Astrocyte (in vitro differentiated cells and primary cell): ENCODE results near the gene GPR173.

Experiments used
- EZH2 ChIP-seq: IDR thresholded peaks from 2 replicates; pipeline ENCODE4 v1.6.1; 2012; ENCODE audit warnings: mild to moderate bottlenecking, low read length, inconsistent platforms; ENCODE audit not compliant: insufficient read depth
- TF ChIP-seq, protein P1 (sequence below): IDR thresholded peaks from 2 replicates; pipeline ENCODE4 v1.5.1; 2011; ENCODE audit warnings: low read depth, mild to moderate bottlenecking, inconsistent platforms, low read length, moderate library complexity; ENCODE audit not compliant: insufficient read depth

DNA sequence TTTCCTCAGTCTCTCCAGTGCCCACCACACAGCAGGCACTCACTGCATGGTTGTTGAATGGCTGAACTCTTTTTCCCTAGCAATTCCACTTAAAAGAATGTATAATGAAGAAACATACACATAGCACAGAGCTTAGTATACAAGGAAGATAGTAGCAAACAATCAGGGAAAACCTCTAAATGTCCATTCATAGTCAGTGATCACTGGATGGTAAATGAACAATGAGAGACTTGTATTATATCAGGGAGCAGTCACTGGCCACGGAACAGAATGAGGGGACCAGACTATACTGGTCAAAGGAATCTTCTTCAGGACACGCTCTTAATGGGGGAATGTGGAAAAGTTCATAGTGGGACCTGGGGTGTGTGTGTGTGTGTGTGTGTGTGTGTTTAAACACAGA, 46.6 kb upstream of the GPR173 start:
- TF ChIP-seq, protein P1, sequence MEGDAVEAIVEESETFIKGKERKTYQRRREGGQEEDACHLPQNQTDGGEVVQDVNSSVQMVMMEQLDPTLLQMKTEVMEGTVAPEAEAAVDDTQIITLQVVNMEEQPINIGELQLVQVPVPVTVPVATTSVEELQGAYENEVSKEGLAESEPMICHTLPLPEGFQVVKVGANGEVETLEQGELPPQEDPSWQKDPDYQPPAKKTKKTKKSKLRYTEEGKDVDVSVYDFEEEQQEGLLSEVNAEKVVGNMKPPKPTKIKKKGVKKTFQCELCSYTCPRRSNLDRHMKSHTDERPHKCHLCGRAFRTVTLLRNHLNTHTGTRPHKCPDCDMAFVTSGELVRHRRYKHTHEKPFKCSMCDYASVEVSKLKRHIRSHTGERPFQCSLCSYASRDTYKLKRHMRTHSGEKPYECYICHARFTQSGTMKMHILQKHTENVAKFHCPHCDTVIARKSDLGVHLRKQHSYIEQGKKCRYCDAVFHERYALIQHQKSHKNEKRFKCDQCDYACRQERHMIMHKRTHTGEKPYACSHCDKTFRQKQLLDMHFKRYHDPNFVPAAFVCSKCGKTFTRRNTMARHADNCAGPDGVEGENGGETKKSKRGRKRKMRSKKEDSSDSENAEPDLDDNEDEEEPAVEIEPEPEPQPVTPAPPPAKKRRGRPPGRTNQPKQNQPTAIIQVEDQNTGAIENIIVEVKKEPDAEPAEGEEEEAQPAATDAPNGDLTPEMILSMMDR: no peak
- no peak for TF ChIP-seq EZH2
